Measurements from ENCODE around the gene EXOSC2. TPM values are rescaled to one million over a fixed set of nuclear protein-coding genes. Genes with fewer than 3 reads are reported as not detected.

The EXOSC2 gene
- total RNA-seq, 2 donors from 2014 or later, result 7.3 to 15.9 TPM

- peaks cover 0 to 72% of the 10 kb centered on the region in 2 donors for H3K4me1 ChIP-seq
- peaks cover 68 to 84% of the 10 kb centered on the region in 2 donors for H3K27me3 ChIP-seq
- TF ChIP-seq CTCF (IDR thresholded peaks at IDR 0.05), result no peak
- H3K36me3 ChIP-seq, result no peaks in the 10 kb centered on the region
- peak overlapping the region in 1 of 2 donors; percentile 14 for H3K4me3 ChIP-seq
- no peak overlapping the region for H3K27ac ChIP-seq
- DNase-seq (ENCODE audit: low spot score), result no peak
- H3K9me3 ChIP-seq, result no peaks in the 10 kb centered on the region
Observed at GRCh38 chr9:130662970-130663257, 30.7 kb upstream of the EXOSC2 start.

- Histone ChIP-seq H3K9me3 (no peaks in the 10 kb centered on the region), H3K36me3 (no peaks in the 10 kb centered on the region), H3K27me3 (peaks cover 68 to 79% of the 10 kb centered on the region in 2 donors), H3K4me3 (peak overlapping the region in 1 of 2 donors; percentile 14), H3K4me1 (peaks cover 0 to 72% of the 10 kb centered on the region in 2 donors), H3K27ac (no peak overlapping the region)
- DNase-seq (ENCODE audit: low spot score), result no peak
- no peak for TF ChIP-seq CTCF (IDR thresholded peaks at IDR 0.05)
Observed at GRCh38 chr9:130663258-130663976, 30.2 kb upstream of the EXOSC2 start.

- H3K27ac ChIP-seq, result no peak overlapping the region
- no peaks in the 10 kb centered on the region for H3K9me3 ChIP-seq
- DNase-seq (ENCODE audit: low spot score), result no peak
- H3K4me1 ChIP-seq, result peaks cover 0 to 72% of the 10 kb centered on the region in 2 donors
- TF ChIP-seq CTCF (IDR thresholded peaks at IDR 0.05), result no peak
- H3K36me3 ChIP-seq, result no peaks in the 10 kb centered on the region
- peak overlapping the region in 1 of 2 donors; percentile 14 for H3K4me3 ChIP-seq
- H3K27me3 ChIP-seq, result peaks cover 68 to 79% of the 10 kb centered on the region in 2 donors
Observed at GRCh38 chr9:130663977-130664250, 29.7 kb upstream of the EXOSC2 start.

- Histone ChIP-seq H3K36me3 (no peaks in the 10 kb centered on the region), H3K4me1 (peaks cover 0 to 71% of the 10 kb centered on the region in 2 donors), H3K27ac (no peak within 1 kb of the TSS), H3K4me3 (peak within 1 kb of the TSS in 1 of 2 donors; percentile 14), H3K27me3 (peaks cover 64 to 74% of the 10 kb centered on the region in 2 donors), H3K9me3 (no peaks in the 10 kb centered on the region)
- no peak for DNase-seq (ENCODE audit: low spot score)
- TF ChIP-seq CTCF (IDR thresholded peaks at IDR 0.05), result no peak
Observed at GRCh38 chr9:130664251-130665028, 29.1 kb upstream of the EXOSC2 start, which contains the start of gene PRDM12. PRDM12 (plus strand) TSS chr9:130664594; CDS start chr9:130664654, 60 bp downstream.

GRCh38 chr9:130665029-130665430, 28.6 kb upstream of the EXOSC2 start:
- Histone ChIP-seq H3K27ac (no peak overlapping the region), H3K9me3 (no peaks in the 10 kb centered on the region), H3K4me3 (peak overlapping the region in 1 of 2 donors; percentile 1), H3K4me1 (peaks cover 0 to 65% of the 10 kb centered on the region in 2 donors), H3K27me3 (peaks cover 62 to 68% of the 10 kb centered on the region in 2 donors), H3K36me3 (no peaks in the 10 kb centered on the region)
- no peak for TF ChIP-seq CTCF (IDR thresholded peaks at IDR 0.05)
- DNase-seq (ENCODE audit: low spot score), result no peak
